Subcutaneous abdominal adipose tissue (tissue), 5 donors: ENCODE results near the gene TMEM86B.

Source experiments
- H3K27ac ChIP-seq: one replicate; pipeline ENCODE4 v1.7.0; 2013; ENCODE audit warnings: low read depth, mild to moderate bottlenecking, inconsistent platforms, low read length, moderate library complexity
- H3K27me3 ChIP-seq, 5 donors: one replicate each; pipeline ENCODE4 v1.7.0; 2013; ENCODE audit warnings: low read length in 5 of 5, inconsistent platforms in 1 of 5; ENCODE audit not compliant: control insufficient read depth in 5 of 5, insufficient read depth in 4 of 5
- H3K36me3 ChIP-seq, 5 donors: one replicate each; pipeline ENCODE4 v1.7.0; 2013; ENCODE audit warnings: low read length in 5 of 5; ENCODE audit not compliant: control insufficient read depth in 5 of 5, insufficient read depth in 5 of 5
- H3K4me1 ChIP-seq, 5 donors: one replicate each; pipeline ENCODE4 v1.7.0; 2013; ENCODE audit warnings: low read length in 5 of 5, mild to moderate bottlenecking in 3 of 5, moderate library complexity in 1 of 5; ENCODE audit not compliant: control insufficient read depth in 5 of 5, insufficient read depth in 5 of 5
- H3K4me3 ChIP-seq, 5 donors: one replicate each; pipeline ENCODE4 v1.7.0; 2013; ENCODE audit warnings: low read length in 5 of 5, low read depth in 1 of 5
- H3K9ac ChIP-seq, 5 donors: one replicate each; pipeline ENCODE4 v1.7.0; 2013; ENCODE audit warnings: low read length in 5 of 5, mild to moderate bottlenecking in 4 of 5, moderate library complexity in 3 of 5
- H3K9me3 ChIP-seq, 5 donors: one replicate each; pipeline ENCODE4 v1.7.0; 2013; ENCODE audit warnings: low read length in 5 of 5; ENCODE audit not compliant: control insufficient read depth in 5 of 5
- donor health status: healthy.
- donor health status: healthy.
- donor health status: healthy.
- donor health status: healthy.
- donor health status: healthy.

Gene TMEM86B

DNA sequence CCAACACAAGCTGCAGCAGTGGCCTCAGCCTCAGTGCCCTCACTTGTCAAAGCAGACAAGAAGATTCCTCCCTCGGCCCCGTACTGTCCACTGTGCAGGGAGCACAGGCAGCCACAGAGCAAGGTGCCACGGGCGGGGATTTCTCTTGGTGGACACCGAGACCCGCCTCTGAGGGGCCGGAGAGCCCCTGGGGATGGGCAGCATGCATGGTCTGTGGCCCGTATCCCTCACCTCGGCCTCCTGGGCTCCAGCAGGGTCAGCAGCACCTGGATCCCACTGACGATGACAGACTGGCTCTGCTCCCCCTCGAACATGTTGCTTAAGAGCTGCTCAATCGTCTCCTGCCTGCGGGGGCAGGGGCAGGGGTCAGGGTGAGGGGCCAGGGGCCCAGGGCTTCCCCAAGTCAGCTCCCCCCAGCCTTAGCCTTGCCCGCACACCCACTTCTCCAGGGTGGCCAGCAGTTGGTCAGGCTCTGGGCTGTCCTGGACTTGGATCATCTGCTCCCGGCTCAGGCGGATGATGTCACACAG is 13.4 kb upstream of the TMEM86B start:
- Histone ChIP-seq H3K9me3 (no peaks in the 10 kb centered on the region), H3K4me3 (no peak overlapping the region), H3K4me1 (no peaks in the 10 kb centered on the region), H3K27ac (no peak overlapping the region), H3K9ac (no peak overlapping the region), H3K27me3 (no peaks in the 10 kb centered on the region), H3K36me3 (peaks cover 0 to 98% (median 93%) of the 10 kb centered on the region in 5 donors)

DNA sequence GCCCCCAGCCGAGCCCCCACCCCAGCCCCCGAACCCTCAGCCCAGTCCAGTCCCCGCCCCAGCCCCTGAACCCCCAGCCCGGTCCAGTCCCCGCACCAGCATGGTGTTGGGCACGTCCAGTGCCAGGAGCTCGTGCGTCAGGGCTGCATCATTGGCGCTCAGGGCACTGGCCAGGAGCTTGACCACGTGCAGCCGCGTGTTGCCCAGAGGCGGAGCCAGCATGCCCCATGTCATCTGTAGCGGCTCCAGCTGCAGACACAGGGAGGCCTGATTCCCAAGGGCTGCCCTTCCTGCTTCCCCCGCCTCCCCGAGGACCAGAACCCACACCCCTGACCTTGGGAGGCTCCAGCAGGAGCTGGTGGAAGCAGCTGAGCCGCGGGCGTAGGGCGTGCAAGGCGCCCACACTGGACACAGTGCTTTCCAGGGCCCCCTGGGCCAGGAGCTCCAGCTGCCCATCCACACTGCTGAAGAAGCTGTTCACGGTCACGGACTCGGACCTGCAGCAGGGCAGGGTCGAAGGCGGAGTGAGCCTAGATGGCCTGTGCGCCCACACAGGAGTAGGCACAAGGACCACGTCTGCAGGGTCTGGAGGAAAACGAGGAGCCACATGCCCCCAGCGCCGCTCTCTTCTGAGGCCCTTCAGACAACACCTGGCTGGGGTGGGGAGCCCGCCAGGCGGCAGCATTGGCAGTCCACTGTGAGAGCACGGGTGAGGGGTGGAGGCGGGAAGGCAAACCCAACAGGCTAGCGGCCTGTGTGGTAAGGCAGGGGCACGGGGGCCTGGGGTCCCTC is 12.8 kb upstream of the TMEM86B start:
- Histone ChIP-seq H3K36me3 (peaks cover 0 to 98% (median 94%) of the 10 kb centered on the region in 5 donors), H3K9me3 (no peaks in the 10 kb centered on the region), H3K4me1 (no peaks in the 10 kb centered on the region), H3K27me3 (no peaks in the 10 kb centered on the region), H3K9ac (no peak overlapping the region), H3K27ac (no peak overlapping the region), H3K4me3 (no peak overlapping the region)

DNA sequence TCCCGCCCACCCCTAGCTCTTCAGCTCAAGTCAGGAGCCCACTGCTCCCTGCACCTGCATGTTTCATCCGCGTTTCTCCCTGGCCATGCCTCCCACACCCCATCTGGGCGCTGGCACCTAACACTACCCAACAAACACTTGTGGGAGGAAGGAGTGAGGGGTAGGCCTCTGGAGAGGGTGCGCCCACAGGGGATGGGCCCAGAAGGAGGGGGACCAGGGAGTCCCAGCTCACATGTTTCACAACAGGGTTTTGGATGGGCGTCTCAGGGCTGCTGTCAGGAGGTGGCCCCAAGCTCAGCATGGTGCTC is 12.1 kb upstream of the TMEM86B start:
- Histone ChIP-seq H3K4me1 (no peaks in the 10 kb centered on the region), H3K27me3 (no peaks in the 10 kb centered on the region), H3K9ac (no peak overlapping the region), H3K9me3 (no peaks in the 10 kb centered on the region), H3K36me3 (peaks cover 0 to 98% (median 95%) of the 10 kb centered on the region in 5 donors), H3K4me3 (no peak overlapping the region), H3K27ac (no peak overlapping the region)

DNA sequence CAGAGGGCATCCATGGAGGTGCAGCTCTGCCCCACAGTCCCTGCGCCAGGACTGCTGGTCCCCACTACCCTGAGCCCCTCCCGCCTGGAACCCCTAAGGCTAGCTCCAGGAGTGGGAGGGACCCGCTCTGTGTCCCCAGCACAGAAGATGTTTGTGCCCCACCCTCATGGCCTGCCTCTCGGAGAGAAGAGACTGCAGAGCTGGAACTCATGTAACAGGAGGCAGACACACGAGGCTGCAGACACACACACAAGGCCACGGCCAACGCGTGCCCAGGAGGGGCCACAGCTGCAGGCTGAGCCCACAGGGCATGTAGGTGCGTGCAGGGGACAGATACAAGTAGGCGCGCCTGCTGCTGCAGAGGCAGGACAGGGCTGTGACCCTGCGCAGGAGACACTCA is 10.4 kb upstream of the TMEM86B start:
- Histone ChIP-seq H3K27me3 (no peaks in the 10 kb centered on the region), H3K9ac (no peak overlapping the region), H3K36me3 (peaks cover 3 to 95% (median 92%) of the 10 kb centered on the region in 5 donors), H3K4me3 (no peak overlapping the region), H3K27ac (no peak overlapping the region), H3K4me1 (no peaks in the 10 kb centered on the region), H3K9me3 (no peaks in the 10 kb centered on the region)

DNA sequence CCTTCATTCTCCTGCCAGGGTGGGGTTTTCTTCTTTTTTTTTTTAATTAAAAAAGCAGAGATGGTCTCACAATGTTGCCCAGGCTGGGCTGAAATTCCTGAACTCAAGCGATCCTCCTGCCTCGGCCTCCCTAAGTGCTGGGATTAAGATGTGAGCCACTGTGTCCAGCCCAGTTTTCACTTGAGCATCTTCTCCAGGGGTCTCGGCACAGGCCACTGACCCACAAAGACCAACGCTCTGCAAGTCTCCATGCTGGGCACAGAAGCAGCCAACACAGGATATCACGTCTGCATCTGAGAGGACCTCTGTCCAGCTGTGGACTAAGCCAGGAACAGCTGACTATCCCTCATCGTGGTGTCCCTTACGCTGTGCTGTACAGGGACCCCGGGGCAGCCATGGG is 9.5 kb upstream of the TMEM86B start:
- H3K9ac ChIP-seq = no peak overlapping the region
- H3K4me3 ChIP-seq = no peak overlapping the region
- no peaks in the 10 kb centered on the region for H3K4me1 ChIP-seq
- H3K27me3 ChIP-seq = no peaks in the 10 kb centered on the region
- H3K27ac ChIP-seq = no peak overlapping the region
- H3K9me3 ChIP-seq = no peaks in the 10 kb centered on the region
- peaks cover 3 to 93% (median 91%) of the 10 kb centered on the region in 5 donors for H3K36me3 ChIP-seq

DNA sequence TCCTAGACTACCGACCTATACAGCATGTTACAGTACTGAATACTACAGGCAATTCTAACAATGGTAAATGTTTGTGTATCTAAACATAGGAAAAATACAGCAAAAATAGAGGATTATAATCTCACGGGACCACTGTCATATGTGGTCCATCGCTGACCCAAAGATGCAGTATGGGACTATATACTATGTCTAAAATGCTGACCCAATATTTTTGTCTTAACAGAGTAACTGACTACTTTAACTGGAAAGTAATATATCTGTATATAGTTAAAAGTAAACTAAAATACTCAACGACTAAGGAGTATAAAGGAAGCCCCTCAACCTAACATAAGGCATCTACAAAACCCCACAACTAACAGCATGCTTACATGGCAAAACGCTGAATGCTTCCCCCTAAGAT is 4.4 kb upstream of the TMEM86B start:
- H3K9ac ChIP-seq = no peak overlapping the region
- H3K36me3 ChIP-seq = peaks cover 3 to 94% (median 86%) of the 10 kb centered on the region in 5 donors
- no peak overlapping the region for H3K4me3 ChIP-seq
- H3K9me3 ChIP-seq = no peaks in the 10 kb centered on the region
- no peaks in the 10 kb centered on the region for H3K27me3 ChIP-seq
- no peaks in the 10 kb centered on the region for H3K4me1 ChIP-seq
- no peak overlapping the region for H3K27ac ChIP-seq

DNA sequence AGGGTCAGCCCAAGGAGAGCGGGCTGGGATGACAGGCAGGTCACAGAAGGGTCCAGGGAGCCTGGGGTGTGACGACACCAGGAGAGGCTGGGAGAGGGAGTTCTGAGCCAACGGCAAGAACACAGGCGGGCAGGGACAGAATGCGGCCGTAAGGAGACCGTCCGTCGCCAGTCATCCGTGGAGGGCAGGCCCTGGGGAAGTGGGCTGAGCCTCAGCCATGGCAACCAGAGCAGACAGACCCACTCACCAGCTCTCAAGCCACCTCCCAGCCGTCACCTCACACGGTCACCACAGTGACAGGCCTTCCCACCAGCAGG is 3.7 kb upstream of the TMEM86B start:
- Histone ChIP-seq H3K9me3 (no peaks in the 10 kb centered on the region), H3K9ac (no peak overlapping the region), H3K4me3 (no peak overlapping the region), H3K36me3 (peaks cover 3 to 94% (median 86%) of the 10 kb centered on the region in 5 donors), H3K4me1 (no peaks in the 10 kb centered on the region), H3K27ac (no peak overlapping the region), H3K27me3 (no peaks in the 10 kb centered on the region)

DNA sequence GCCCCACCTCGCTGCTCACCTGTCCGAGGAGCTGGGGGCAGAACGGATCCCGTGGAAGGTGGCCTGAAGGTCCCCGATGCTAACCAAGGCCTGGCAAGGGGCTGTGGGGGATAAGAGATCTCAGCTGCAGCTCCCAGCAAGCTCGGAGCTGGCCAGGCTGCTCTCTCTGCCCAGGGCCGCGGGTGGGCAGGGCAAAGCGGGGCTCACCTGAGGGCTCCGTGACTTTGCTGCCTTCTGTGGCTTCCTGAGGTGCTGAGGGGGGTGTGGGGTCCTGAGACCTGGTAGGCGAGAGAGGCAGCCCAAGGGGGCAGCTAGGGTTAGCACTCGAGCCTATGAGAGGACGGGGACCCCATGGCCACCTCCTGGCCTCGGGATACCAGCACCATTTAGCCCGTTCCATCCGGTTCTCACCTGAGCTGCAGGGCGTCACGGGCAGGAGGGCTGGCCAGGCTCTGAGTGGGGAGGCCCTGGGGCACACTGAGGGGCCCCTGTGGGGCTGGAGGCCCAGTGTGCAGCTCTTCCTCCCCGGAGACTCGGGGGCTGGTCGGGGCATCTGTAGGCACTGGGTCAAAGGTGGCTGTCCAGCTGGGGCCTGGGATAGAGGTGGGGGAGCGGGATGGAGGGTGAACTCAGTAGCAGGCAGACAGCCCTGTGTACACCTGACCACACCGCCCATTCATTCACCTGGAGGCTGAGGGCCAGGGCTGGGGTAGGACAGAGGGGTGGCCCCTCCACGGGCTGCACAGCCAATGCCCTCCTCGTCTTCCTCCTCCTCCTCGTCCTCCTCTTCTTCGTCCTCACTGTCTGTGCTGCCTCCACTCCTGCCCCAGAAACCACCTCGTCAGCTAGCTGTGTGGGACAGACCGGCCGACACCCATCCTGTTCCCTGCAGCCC is 3.1 kb upstream of the TMEM86B start:
- Histone ChIP-seq H3K4me3 (no peak overlapping the region), H3K9me3 (no peaks in the 10 kb centered on the region), H3K27ac (no peak overlapping the region), H3K9ac (no peak overlapping the region), H3K36me3 (peaks cover 3 to 94% (median 85%) of the 10 kb centered on the region in 5 donors), H3K27me3 (no peaks in the 10 kb centered on the region), H3K4me1 (no peaks in the 10 kb centered on the region)

DNA sequence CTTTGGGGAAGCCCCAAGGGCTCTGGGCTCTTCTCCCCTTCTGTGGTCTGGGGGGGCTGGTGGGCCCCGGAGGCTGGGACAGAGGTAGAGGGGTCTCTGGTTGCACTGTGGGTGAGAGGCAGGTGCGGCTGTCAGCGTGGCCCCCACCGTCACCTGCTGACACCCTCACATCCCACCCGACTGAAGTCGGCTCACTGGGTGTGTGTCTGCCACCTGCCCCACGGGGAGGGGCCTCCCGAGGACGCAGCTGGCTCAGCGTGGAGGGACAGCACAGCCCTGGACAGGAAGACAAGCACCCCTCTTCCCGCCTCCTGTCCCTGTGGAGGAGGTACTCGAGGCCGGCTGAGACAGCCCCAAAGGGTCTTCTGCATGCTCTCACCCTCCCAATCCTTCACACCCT is 2.2 kb upstream of the TMEM86B start:
- no peaks in the 10 kb centered on the region for H3K27me3 ChIP-seq
- no peaks in the 10 kb centered on the region for H3K9me3 ChIP-seq
- no peak overlapping the region for H3K9ac ChIP-seq
- H3K36me3 ChIP-seq = peaks cover 3 to 92% (median 79%) of the 10 kb centered on the region in 5 donors
- H3K27ac ChIP-seq = no peak overlapping the region
- H3K4me3 ChIP-seq = no peak overlapping the region
- H3K4me1 ChIP-seq = no peaks in the 10 kb centered on the region

DNA sequence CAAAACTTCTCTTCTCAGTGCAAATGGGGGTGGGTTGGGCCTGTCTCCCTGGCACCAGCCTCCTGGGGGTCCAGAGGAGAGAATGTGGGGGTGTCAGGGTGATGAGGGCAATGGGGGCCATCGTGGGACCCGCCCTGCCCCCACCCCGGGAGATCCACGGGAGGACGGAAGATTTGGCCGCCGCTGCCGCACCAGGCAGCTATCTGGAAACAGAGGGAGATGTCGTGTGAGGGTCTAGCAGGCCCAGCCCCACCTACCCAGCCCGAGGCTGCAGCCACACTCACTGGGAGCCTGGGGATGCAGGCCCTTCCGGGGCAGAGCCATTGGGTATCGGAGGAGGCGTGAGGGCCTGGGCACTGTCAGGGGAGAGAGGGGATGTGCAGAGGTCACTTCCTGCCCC is 1.8 kb upstream of the TMEM86B start:
- Histone ChIP-seq H3K27me3 (no peaks in the 10 kb centered on the region), H3K9ac (no peak overlapping the region), H3K4me1 (no peaks in the 10 kb centered on the region), H3K36me3 (peaks cover 3 to 91% (median 78%) of the 10 kb centered on the region in 5 donors), H3K4me3 (no peak overlapping the region), H3K9me3 (no peaks in the 10 kb centered on the region), H3K27ac (no peak overlapping the region)
